GM18909 (cell line): ENCODE results near the gene MYADM.
"Not testable (repeated sequence)": the region's sequence is repeated elsewhere in the genome, so short reads cannot be mapped to it uniquely, and the experiment has no call there.

Experiments
- ATAC-seq: cut with Tn5 transposase; IDR thresholded peaks from one replicate; pipeline ENCODE4 v1.9.1; 2021; ENCODE audit warnings: mild to moderate bottlenecking; ENCODE audit not compliant: unreplicated experiment, poor library complexity

Gene MYADM, protein sequence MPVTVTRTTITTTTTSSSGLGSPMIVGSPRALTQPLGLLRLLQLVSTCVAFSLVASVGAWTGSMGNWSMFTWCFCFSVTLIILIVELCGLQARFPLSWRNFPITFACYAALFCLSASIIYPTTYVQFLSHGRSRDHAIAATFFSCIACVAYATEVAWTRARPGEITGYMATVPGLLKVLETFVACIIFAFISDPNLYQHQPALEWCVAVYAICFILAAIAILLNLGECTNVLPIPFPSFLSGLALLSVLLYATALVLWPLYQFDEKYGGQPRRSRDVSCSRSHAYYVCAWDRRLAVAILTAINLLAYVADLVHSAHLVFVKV

GRCh38 chr19:53867225-53868090 lies at the start of gene MYADM:
MYADM (plus strand) TSS chr19:53867883; CDS start chr19:53873530, 5,647 bp downstream.
- peak; percentile 77 for ATAC-seq

- no peak for ATAC-seq
These were observed 48.9 kb upstream of the MYADM start for GRCh38 chr19:53818756-53819155.

DNA sequence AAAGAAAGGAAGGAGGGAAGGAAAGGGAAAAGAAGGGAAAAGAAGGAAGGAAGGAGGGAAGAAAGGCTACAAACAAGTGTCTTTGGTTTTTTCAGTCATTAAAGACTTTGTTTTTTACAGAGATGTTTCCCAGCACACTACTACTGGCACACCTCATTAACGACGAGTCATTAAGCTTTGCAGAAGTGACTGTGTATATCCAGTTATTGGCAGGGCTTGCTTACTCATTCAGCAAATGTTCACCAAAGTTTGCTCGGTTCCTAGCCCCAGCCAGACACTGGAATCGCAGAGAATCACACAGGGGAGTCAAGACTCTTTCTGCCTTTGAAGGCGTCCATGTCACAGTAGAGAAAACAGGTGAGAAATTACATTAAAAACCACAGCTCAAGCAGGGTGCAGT lies 47.8 kb upstream of the MYADM start:
- no peak for ATAC-seq

DNA sequence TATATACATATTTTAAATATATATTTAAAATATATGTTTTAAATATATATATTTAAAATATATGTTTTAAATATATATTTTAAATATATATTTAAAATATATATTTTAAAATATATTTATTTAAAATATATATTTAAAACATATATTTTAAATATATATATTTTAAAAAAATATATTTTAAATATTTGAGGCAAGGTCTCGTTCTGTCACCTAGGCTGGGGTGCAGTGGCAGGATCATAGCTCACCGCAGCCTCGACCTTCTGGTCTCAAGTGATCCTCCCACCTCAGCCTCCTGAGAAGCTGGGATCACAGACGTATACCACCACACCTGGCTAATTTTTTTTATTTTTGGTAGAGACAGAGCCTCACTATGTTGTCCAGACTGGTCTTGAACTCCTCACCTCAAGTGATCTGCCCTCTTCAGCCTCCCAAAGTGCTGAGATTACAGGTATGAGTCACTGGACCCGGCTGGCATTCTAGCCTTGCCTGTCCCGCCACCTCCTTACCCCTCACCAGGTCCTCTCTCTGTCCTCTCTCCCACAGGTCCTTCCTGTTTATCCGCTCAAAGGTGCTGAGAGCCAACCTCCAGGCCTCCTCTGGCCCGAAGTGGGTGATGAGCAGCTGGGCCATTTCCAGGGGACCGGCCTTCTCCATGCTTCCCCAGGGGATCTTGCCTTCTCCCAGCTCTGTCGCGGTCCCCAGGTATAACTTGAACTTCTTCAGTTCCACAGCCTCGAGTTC lies 44.1 kb upstream of the MYADM start:
- no peak for ATAC-seq

- ATAC-seq: no peak
These were observed 43.5 kb upstream of the MYADM start, which contains the start of gene NLRP12 for GRCh38 chr19:53824134-53824611. NLRP12 (minus strand) TSS chr19:53824314; CDS start chr19:53824174, 140 bp downstream.

GRCh38 chr19:53826876-53827275 lies 40.8 kb upstream of the MYADM start:
- ATAC-seq: no peak

DNA sequence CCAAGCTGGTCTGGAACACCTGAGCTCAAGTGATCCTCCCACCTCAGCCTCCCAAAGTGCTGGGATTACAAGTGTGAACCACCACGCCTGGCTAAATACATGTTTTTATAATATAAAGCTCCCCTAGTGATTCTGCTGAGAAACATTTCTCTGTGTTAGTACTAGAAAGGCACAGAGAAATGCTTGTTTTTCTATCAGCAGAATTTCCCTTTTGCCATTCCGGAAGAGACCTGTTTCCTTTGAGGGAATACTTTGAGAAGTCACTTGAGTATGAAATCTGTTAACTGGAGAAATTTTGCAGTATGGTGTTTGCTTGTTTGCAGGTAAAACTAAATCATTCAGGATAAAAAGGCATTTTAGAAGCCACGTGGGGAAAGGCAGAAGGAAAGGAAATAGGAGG lies 39.2 kb upstream of the MYADM start:
- ATAC-seq: no peak

DNA sequence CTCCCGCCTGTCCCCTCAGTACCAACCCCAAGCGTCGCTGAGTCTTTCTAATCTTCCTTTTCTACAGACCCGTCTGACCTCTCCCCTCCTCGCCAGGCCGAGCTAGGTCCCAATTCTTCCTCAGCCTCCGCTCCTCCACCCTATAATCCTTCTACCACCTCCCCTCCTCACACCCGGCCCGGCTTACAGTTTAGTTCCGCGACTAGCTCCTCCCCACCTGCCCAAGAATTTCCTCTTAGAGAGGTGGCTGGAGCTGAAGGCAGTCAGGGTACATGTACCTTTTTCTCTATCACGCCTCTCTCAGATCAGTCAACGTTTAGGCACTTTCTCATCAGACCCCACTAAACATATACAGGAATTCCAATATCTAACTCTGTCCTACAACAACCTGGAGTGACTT lies 34.8 kb upstream of the MYADM start:
- not testable (repeated sequence) for ATAC-seq

DNA sequence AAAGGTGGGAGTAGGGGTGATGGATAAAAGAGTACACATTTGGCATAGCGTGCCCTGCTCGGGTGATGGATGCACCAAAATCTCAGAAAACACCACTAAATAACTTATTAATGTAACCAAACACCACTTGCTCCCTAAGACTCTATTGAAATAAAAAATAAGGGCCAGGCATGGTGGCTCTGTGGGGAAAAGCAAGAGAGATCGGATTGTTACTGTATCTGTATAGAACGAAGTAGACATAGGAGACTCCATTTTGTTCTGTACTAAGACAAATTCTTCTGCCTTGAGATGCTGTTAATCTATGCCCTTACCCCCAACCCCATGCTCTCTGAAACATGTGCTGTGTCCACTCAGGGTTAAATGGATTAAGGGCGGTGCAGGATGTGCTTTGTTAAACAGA lies 29.2 kb upstream of the MYADM start:
- ATAC-seq: not testable (repeated sequence)

- ATAC-seq: not testable (repeated sequence)
These were observed 27.4 kb upstream of the MYADM start for GRCh38 chr19:53840241-53840640.

- not testable (repeated sequence) for ATAC-seq
These were observed 26.8 kb upstream of the MYADM start for GRCh38 chr19:53840914-53841313.

DNA sequence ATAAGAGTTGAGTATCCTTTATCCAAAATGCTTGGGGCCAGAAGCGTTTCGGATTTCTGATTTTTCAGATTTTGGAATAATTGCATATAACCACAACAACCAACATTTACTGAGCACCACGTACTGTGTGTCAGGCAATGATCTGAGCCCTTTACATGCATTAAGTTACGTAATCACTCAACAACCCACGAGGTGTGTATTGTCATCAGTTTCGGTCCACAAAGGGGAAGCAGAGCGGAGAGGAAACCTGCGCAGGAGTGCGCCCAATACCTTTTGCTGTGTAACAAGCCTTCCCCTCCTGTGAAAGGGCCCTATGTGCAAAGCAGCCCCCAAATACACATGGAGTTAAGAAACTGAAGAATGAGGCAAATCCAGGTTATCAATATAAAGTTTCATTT lies 22.8 kb upstream of the MYADM start:
- no peak for ATAC-seq

DNA sequence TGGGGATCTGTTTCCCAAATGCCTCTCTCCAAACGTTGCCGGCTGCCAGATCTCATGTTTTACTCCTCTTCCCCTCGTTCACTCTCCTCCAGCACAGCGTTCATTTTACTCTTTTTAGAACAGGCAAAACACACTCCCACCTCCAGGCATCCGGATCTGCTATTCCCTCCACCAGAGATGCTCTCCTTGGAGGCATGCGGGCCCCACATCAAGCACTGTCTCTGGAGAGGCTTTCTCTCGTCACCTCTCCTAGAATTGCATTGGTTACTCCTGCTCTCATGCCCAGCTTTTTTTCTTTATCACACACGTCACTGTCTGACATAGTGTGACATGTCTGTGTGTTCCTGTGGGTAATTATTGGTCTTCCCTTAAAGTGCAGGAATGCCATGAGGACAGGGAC lies 20.1 kb upstream of the MYADM start:
- ATAC-seq: no peak

GRCh38 chr19:53849237-53849676 lies 18.4 kb upstream of the MYADM start:
- no peak for ATAC-seq

- no peak for ATAC-seq
These were observed 14.0 kb upstream of the MYADM start for GRCh38 chr19:53853707-53854106.

- ATAC-seq: no peak
These were observed 3.3 kb upstream of the MYADM start for GRCh38 chr19:53864308-53864836.

DNA sequence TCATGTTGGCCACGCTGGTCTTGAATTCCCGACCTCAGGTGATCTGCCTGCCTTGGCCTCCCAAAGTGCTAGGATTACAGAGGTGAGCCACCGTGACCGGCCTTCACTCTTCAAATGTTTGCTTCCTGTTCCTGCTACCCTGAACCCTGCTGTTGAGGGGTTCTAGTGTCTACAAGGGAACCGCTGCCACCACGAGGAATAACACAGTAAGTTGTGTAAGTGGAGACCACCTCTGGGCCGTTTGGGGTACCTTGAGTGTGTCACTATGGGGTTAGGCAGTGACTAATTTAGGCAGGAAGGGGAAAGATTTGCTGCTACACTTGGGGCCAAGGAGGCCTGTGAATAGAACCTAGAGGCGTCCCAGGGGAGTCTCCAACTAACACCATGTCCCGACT lies 2.2 kb upstream of the MYADM start:
- no peak for ATAC-seq

DNA sequence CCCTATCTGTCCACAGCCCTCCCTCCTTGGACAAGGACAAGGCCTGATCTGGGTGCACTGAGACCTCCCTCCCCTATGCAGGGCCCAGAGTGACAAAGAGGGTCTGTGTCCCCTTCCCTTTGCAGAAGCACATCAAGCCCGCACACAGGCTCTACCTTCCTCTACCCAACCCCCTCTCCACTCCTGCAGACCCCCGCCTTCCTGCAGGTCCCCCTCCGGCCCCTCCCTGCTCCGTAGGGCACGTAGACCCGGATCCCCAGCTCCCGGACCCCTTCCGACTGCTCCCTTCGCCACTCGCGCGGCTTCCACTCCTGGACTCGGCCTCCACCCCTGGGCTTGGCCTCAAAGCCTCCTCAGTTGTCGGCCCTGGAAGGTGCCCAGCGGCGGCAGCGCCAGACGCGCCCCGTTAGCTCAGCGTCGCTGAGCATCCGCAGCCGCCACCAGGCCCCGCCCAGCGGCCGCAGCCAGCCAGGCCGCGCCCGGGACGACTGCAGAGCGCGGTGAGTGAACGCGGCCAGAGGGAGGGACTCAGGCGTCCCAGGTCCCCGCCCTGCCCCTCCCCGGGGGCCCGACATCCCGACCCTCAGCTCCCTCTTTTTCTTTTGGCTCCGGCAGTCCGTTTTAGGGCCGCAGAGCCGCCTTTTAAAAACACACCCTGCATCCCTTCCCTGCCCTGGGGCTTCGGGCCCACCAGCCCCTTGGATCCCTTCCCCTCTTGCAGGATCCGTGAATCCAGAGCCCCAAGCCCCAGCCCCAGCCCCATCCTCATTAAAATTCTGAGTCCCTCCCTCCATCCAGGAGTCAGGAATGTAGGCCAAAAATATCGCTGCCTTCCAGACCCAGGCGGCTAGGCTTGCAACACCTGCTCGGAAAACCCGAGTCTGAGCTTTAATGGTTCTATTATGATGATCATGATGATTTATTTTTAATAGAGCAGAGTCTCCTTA lies 1.5 kb upstream of the MYADM start:
- no peak for ATAC-seq

DNA sequence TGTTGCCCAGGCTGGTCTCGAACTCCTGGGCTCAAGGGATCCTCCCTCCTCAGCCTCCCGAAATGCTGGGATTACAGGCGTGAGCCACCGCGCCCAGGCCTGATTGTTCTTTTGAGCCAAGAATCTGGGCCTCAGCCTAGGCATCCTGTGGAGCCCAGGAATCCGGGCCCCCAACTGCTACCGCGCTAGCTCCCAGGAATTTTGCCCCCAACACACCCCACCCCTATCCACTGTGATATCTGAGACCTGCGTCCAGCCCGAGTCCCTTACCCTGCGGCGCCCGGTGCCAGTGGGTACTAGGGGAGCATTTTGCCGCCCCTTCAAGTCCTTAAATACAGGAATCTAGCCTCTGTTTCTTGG lies 838 bp upstream of the MYADM start:
- ATAC-seq: no peak
